SK-N-SH treated with all-trans-retinoic acid at 6 μM for 48 hours (cell line): ENCODE results near the gene MAPK12.

ENCODE experiments used
- CREB5 ChIP-seq: fragments of 250-450 bp; sonication (Bioruptor Pico); IDR thresholded peaks from 2 replicates; pipeline ENCODE4 v1.5.1; 2020; ENCODE audit warnings: low read depth, mild to moderate bottlenecking, moderate library complexity
- CSRNP3 ChIP-seq: fragments of 250-450 bp; sonication (Bioruptor Pico); IDR thresholded peaks from 2 replicates; pipeline ENCODE4 v1.5.1; 2021; ENCODE audit warnings: mild to moderate bottlenecking, moderate library complexity
- ESRRG ChIP-seq: fragments of 250-450 bp; sonication (Bioruptor Pico); IDR thresholded peaks from 2 replicates; pipeline ENCODE4 v1.6.1; 2021; ENCODE audit warnings: mild to moderate bottlenecking
- ISL1 ChIP-seq: fragments of 250-450 bp; sonication (Bioruptor Pico); IDR thresholded peaks from 2 replicates; pipeline ENCODE4 v2.1.2; 2022; ENCODE audit warnings: mild to moderate bottlenecking, moderate library complexity
- PATZ1 ChIP-seq: fragments of 250-450 bp; sonication (Bioruptor Pico); IDR thresholded peaks from 2 replicates; pipeline ENCODE4 v1.8.0; 2020; ENCODE audit warnings: mild to moderate bottlenecking, moderate library complexity, borderline replicate concordance
- RARB ChIP-seq: fragments of 250-450 bp; sonication (Bioruptor Pico); IDR thresholded peaks from 2 replicates; pipeline ENCODE4 v1.8.0; 2021; ENCODE audit warnings: mild to moderate bottlenecking, moderate library complexity
- TCF4 ChIP-seq: fragments of 250-450 bp; sonication (Bioruptor Pico); IDR thresholded peaks from 2 replicates; pipeline ENCODE4 v1.8.0; 2021; ENCODE audit warnings: mild to moderate bottlenecking, moderate library complexity, borderline replicate concordance
- TSHZ2 ChIP-seq: fragments of 250-450 bp; sonication (Bioruptor Pico); IDR thresholded peaks from 2 replicates; pipeline ENCODE4 v1.5.0; 2020; ENCODE audit warnings: mild to moderate bottlenecking, moderate library complexity
- ZC3H10 ChIP-seq: fragments of 250-450 bp; sonication (Bioruptor Pico); IDR thresholded peaks from 2 replicates; pipeline ENCODE4 v1.5.1; 2021; ENCODE audit warnings: mild to moderate bottlenecking, moderate library complexity
- ZFP30 ChIP-seq: fragments of 450-650 bp; formaldehyde crosslinking; IDR thresholded peaks from 2 replicates; pipeline ENCODE4 v1.5.0; 2022; ENCODE audit warnings: mild to moderate bottlenecking, moderate library complexity
- ZNF70 ChIP-seq: fragments of 450-650 bp; formaldehyde crosslinking; IDR thresholded peaks from 2 replicates; pipeline ENCODE4 v1.5.0; 2020; ENCODE audit warnings: mild to moderate bottlenecking, moderate library complexity

- TF ChIP-seq ZFP30 (CRISPR knock-in tag) (no peak), ISL1 (CRISPR knock-in tag) (no peak), TSHZ2 (CRISPR knock-in tag) (no peak), PATZ1 (CRISPR knock-in tag) (no peak), ZC3H10 (CRISPR knock-in tag) (no peak), RARB (CRISPR knock-in tag) (no peak), TCF4 (CRISPR knock-in tag) (no peak), ZNF70 (CRISPR knock-in tag) (no peak), CSRNP3 (no peak), CREB5 (CRISPR knock-in tag) (no peak), ESRRG (CRISPR knock-in tag) (no peak)
Measured at GRCh38 chr22:50269573-50269969, 8.1 kb upstream of the MAPK12 start.
